IMR-90 (cell line): ENCODE measurements around the gene ACOT12. TPM values are rescaled to one million over a fixed set of nuclear protein-coding genes. Genes with fewer than 3 reads are reported as not detected.

Experiments used
- ATAC-seq: fragments of 200-7000 bp; cut with Tn5 transposase; 2 replicates; pipeline ENCODE4 v1.9.1; 2020; ENCODE audit warnings: low read depth, mild to moderate bottlenecking, moderate library complexity
- BruUV-seq: library from RNA; stranded (reverse); fragments of 400-500 nt; replicated peaks from 2 replicates; lab custom pipeline; 2021; lab: Mats Ljungman, UMichigan
- CTCF ChIA-PET: fragments of 300-600 bp; formaldehyde crosslinking; extraction: SDS; loops from one replicate; lab custom pipeline; 2021; ENCODE audit warnings: antibody characterized with exemption; lab: Yijun Ruan, JAX
- POLR2A ChIA-PET: fragments of 300-600 bp; sonication (Branson Sonifier 250); formaldehyde crosslinking; loops from one replicate; lab custom pipeline; 2022; ENCODE audit warnings: antibody characterized with exemption; ENCODE audit not compliant: unreplicated experiment; lab: Charles Lee
- DNase-seq: peaks from one replicate; pipeline ENCODE4 v3.0.0; 2013
- H2AFZ ChIP-seq: replicated peaks from 2 replicates; pipeline ENCODE3; 2013; ENCODE audit warnings: low read length, mild to moderate bottlenecking; ENCODE audit not compliant: poor library complexity
- H2AK5ac ChIP-seq: 2 replicates; pipeline ENCODE4 v1.6.1; 2013; ENCODE audit warnings: low read depth, low read length, inconsistent platforms
- H2AK9ac ChIP-seq: replicated peaks from 2 replicates; pipeline ENCODE3; 2013; ENCODE audit warnings: mild to moderate bottlenecking, low read depth, low read length, moderate library complexity; ENCODE audit not compliant: poor library complexity
- H2BK120ac ChIP-seq: 2 replicates; pipeline ENCODE4 v1.6.1; 2013; ENCODE audit warnings: low read depth, low read length, inconsistent platforms
- H2BK15ac ChIP-seq: 3 replicates; pipeline ENCODE4 v1.6.1; 2013; ENCODE audit warnings: low read depth, low read length, inconsistent platforms
- H2BK20ac ChIP-seq: 2 replicates; pipeline ENCODE4 v1.6.1; 2013; ENCODE audit warnings: low read depth, mild to moderate bottlenecking, inconsistent platforms, low read length, moderate library complexity
- H2BK5ac ChIP-seq: 2 replicates; pipeline ENCODE4 v1.6.1; 2013; ENCODE audit warnings: mild to moderate bottlenecking, low read depth, low read length, inconsistent platforms; ENCODE audit not compliant: poor library complexity, severe bottlenecking
- H3K14ac ChIP-seq: replicated peaks from 2 replicates; pipeline ENCODE4 v1.6.1; 2013; ENCODE audit warnings: low read depth, low read length, inconsistent platforms
- H3K18ac ChIP-seq: 2 replicates; pipeline ENCODE4 v1.6.1; 2013; ENCODE audit warnings: low read depth, low read length, control low read depth
- H3K23ac ChIP-seq: 2 replicates; pipeline ENCODE4 v1.6.1; 2013; ENCODE audit warnings: low read depth, low read length, inconsistent platforms
- H3K27ac ChIP-seq: 2 replicates; pipeline ENCODE4 v1.5.1; 2013; ENCODE audit warnings: mild to moderate bottlenecking, control low read depth, low read length; ENCODE audit not compliant: insufficient read depth
- H3K27me3 ChIP-seq: 2 replicates; pipeline ENCODE4 v1.6.1; 2013; ENCODE audit warnings: low read length; ENCODE audit not compliant: control insufficient read depth, insufficient read depth
- H3K36me3 ChIP-seq: 2 replicates; pipeline ENCODE4 v1.6.1; 2013; ENCODE audit warnings: low read length, mixed read lengths; ENCODE audit not compliant: control insufficient read depth, insufficient read depth
- H3K4ac ChIP-seq: 2 replicates; pipeline ENCODE4 v1.6.1; 2013; ENCODE audit warnings: low read depth, low read length, inconsistent platforms
- H3K4me1 ChIP-seq: 2 replicates; pipeline ENCODE4 v1.6.1; 2013; ENCODE audit warnings: low read length, mixed read lengths; ENCODE audit not compliant: control insufficient read depth, insufficient read depth
- H3K4me2 ChIP-seq: 2 replicates; pipeline ENCODE4 v1.6.1; 2013; ENCODE audit warnings: low read depth, mild to moderate bottlenecking, control low read depth, low read length, moderate library complexity
- H3K4me3 ChIP-seq: 2 replicates; pipeline ENCODE4 v1.5.1; 2013; ENCODE audit warnings: low read depth, mild to moderate bottlenecking, control low read depth, low read length, moderate library complexity; ENCODE audit not compliant: insufficient read depth
- H3K56ac ChIP-seq: 2 replicates; pipeline ENCODE4 v1.6.1; 2013; ENCODE audit warnings: low read length, inconsistent platforms; ENCODE audit not compliant: insufficient read depth; ENCODE audit errors: extremely low read depth
- H3K79me1 ChIP-seq, 2 experiments: 2 replicates each; pipeline ENCODE4 v1.6.1; 2013; ENCODE audit warnings: low read length in 2 of 2, inconsistent platforms in 1 of 2, low read depth in 1 of 2
- H3K9ac ChIP-seq: 2 replicates; pipeline ENCODE4 v1.6.1; 2013; ENCODE audit warnings: low read depth, low read length, control low read depth
- H3K9me1 ChIP-seq: 2 replicates; pipeline ENCODE4 v1.6.1; 2013; ENCODE audit warnings: low read length, inconsistent platforms; ENCODE audit not compliant: insufficient read depth
- H3K9me3 ChIP-seq: 2 replicates; pipeline ENCODE4 v1.6.1; 2013; ENCODE audit warnings: low read length; ENCODE audit not compliant: control insufficient read depth, insufficient read depth
- H4K20me1 ChIP-seq: 2 replicates; pipeline ENCODE4 v1.6.1; 2013; ENCODE audit warnings: low read length, inconsistent platforms; ENCODE audit not compliant: insufficient read depth
- H4K5ac ChIP-seq: 2 replicates; pipeline ENCODE4 v1.6.1; 2013; ENCODE audit warnings: mild to moderate bottlenecking, low read depth, low read length, control low read depth
- H4K8ac ChIP-seq, 2 experiments: 2 replicates each; pipeline ENCODE4 v1.6.1; 2013; ENCODE audit warnings: low read depth in 2 of 2, low read length in 2 of 2, control low read depth in 1 of 2, inconsistent platforms in 1 of 2
- H4K91ac ChIP-seq: 2 replicates; pipeline ENCODE4 v1.6.1; 2013; ENCODE audit warnings: low read depth, low read length, inconsistent platforms; ENCODE audit not compliant: insufficient read depth
- MAFK ChIP-seq: IDR thresholded peaks from 2 replicates; pipeline ENCODE4 v1.6.1; 2012; ENCODE audit warnings: low read depth, low read length, improper control_type of control experiment
- MAZ ChIP-seq: IDR thresholded peaks from 2 replicates; pipeline ENCODE4 v1.6.1; 2012; ENCODE audit warnings: low read depth, mild to moderate bottlenecking, low read length, improper control_type of control experiment, moderate library complexity, borderline replicate concordance
- NFE2L2 ChIP-seq: fragments of 150-350 bp; IDR thresholded peaks from 2 replicates; pipeline ENCODE4 v1.6.1; 2016; ENCODE audit warnings: low read depth, mild to moderate bottlenecking, low read length
- WGBS, 2 experiments: methylation state at CpG; one replicate each; pipeline versions ENCODE4 v1.1.5 to v1.1.7; 2013; ENCODE audit warnings: missing lambda C conversion rate in 2 of 2; ENCODE audit not compliant: insufficient read length in 1 of 2; ENCODE audit errors: extremely low coverage in 2 of 2; 5-methylcytosine and 5-hydroxymethylcytosine counted together
- dilution Hi-C: fragments of 300-500 bp; cut with HindIII; formaldehyde crosslinking; loops from one replicate; pipeline ENCODE4 v1.14.3; 2018; ENCODE audit warnings: low sequenced_read_pairs; ENCODE audit not compliant: unreplicated experiment
- in situ Hi-C: fragments of 300-500 bp; cut with MboI; formaldehyde crosslinking; loops from 3 replicates; pipeline ENCODE4 v1.14.3; 2019; ENCODE audit warnings: low sequenced_read_pairs, inconsistent platforms, mixed read lengths
- intact Hi-C: fragments of 100-400 bp; cut with micrococcal nuclease; formaldehyde crosslinking; loops from 2 replicates; pipeline ENCODE4 v1.10.0; 2022
- polyA plus RNA-seq, 3 experiments: library from polyadenylated mRNA; depleted of rRNA; stranded (reverse); fragments of >200 nt; gene quantifications; 2 replicates each; pipeline ENCODE4 v1.2.3, GENCODE V29; 2012; ENCODE audit warnings: low replicate concordance in 1 of 3
- total RNA-seq: library from RNA; depleted of rRNA; stranded (reverse); fragments of >200 nt; gene quantifications from 2 replicates; pipeline ENCODE4 v1.2.3, GENCODE V29; 2012
- TF ChIP-seq, protein P1 (sequence below): fragments of 150-350 bp; IDR thresholded peaks from 2 replicates; pipeline ENCODE4 v1.6.1; 2016; ENCODE audit warnings: low read depth, mild to moderate bottlenecking, low read length, moderate library complexity, borderline replicate concordance
- TF ChIP-seq, protein P2 (sequence below): conservative IDR thresholded peaks from 2 replicates; pipeline ENCODE4 v1.5.1; 2012; ENCODE audit warnings: mild to moderate bottlenecking, low read depth, low read length, improper control_type of control experiment

Gene ACOT12
- total and polyA plus RNA-seq, 2 of the 4 experiments (the other 2 are of a cell fraction), result not detected

DNA sequence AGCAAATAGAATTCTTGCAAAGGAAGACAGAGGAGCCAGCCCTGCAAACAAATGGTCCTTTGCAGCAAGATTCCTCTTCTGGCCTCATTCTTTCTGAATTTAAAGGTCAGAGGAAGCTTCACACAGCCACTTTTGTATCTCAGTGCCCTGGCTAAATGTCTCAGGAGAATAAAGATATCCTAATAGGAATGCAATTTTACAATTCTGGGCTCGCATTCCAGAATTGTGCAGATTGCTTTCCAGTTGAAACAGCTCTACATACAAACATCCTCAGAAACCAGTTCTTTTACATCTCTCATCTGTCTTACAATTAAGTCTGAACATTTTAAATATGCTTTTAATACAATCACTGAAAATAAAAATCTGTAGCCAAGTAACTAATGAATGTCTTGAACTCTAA is 14.6 kb upstream of the ACOT12 start:
- no peaks in the 10 kb centered on the region; the same call in 1 of the 2 replicates for H3K4me1 ChIP-seq
- in situ Hi-C loops, result no loop called here

More for the DNA sequence above, 14.6 kb upstream of the ACOT12 start:
- H4K5ac ChIP-seq, result no peak overlapping the region
- no TSS peak for BruUV-seq
- H3K36me3 ChIP-seq, result no peaks in the 10 kb centered on the region
- no peak overlapping the region for H2AK9ac ChIP-seq
- no peak for DNase-seq
- H3K14ac ChIP-seq, result peak overlapping the region; percentile 52
- no peak overlapping the region for H3K18ac ChIP-seq
- H4K20me1 ChIP-seq, result no peaks in the 10 kb centered on the region
- no peak overlapping the region for H4K8ac ChIP-seq
- POLR2A ChIA-PET, result no interaction called here
- H3K4ac ChIP-seq, result no peak overlapping the region
- no peak overlapping the region for H3K4me3 ChIP-seq
- H3K27ac ChIP-seq, result no peak overlapping the region
- H2BK5ac ChIP-seq, result no peak overlapping the region
- WGBS, 2 experiments, result no CpG with 5 or more reads among the region's 1 CpG
- H2AFZ ChIP-seq, result no peak overlapping the region
- no peak overlapping the region for H3K56ac ChIP-seq
- CTCF ChIA-PET, result interaction anchor here (1.3 kb wide), 1 partner anchor 11 kb away, joined by 3 read pairs; no protein-coding TSS in a partner anchor
- intact Hi-C loops (no loop called here), dilution Hi-C loops (no loop called here)
- H2BK20ac ChIP-seq, result no peak overlapping the region
- no peak overlapping the region for H2AK5ac ChIP-seq
- no peak overlapping the region for H2BK15ac ChIP-seq
- TF ChIP-seq, protein P1, sequence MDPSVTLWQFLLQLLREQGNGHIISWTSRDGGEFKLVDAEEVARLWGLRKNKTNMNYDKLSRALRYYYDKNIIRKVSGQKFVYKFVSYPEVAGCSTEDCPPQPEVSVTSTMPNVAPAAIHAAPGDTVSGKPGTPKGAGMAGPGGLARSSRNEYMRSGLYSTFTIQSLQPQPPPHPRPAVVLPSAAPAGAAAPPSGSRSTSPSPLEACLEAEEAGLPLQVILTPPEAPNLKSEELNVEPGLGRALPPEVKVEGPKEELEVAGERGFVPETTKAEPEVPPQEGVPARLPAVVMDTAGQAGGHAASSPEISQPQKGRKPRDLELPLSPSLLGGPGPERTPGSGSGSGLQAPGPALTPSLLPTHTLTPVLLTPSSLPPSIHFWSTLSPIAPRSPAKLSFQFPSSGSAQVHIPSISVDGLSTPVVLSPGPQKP, result no peak
- no peak for TF ChIP-seq NFE2L2
- TF ChIP-seq MAFK, result no peak
- TF ChIP-seq, protein P2, sequence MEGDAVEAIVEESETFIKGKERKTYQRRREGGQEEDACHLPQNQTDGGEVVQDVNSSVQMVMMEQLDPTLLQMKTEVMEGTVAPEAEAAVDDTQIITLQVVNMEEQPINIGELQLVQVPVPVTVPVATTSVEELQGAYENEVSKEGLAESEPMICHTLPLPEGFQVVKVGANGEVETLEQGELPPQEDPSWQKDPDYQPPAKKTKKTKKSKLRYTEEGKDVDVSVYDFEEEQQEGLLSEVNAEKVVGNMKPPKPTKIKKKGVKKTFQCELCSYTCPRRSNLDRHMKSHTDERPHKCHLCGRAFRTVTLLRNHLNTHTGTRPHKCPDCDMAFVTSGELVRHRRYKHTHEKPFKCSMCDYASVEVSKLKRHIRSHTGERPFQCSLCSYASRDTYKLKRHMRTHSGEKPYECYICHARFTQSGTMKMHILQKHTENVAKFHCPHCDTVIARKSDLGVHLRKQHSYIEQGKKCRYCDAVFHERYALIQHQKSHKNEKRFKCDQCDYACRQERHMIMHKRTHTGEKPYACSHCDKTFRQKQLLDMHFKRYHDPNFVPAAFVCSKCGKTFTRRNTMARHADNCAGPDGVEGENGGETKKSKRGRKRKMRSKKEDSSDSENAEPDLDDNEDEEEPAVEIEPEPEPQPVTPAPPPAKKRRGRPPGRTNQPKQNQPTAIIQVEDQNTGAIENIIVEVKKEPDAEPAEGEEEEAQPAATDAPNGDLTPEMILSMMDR, result no peak
- no peak for TF ChIP-seq MAZ
- H4K91ac ChIP-seq, result no peak overlapping the region
- no peak overlapping the region for H3K9ac ChIP-seq
- no peak overlapping the region for H2BK120ac ChIP-seq
- H3K9me1 ChIP-seq, result 0 out of 2 replicates have a peak, but pooled peaks cover 3% of the 10 kb centered on the region
- H3K9me3 ChIP-seq, result no peaks in the 10 kb centered on the region
- no peaks in the 10 kb centered on the region for H3K79me1 ChIP-seq
- ATAC-seq, result peak; percentile 65
- H3K27me3 ChIP-seq, result no peaks in the 10 kb centered on the region
- peak overlapping the region; percentile 59; the same call in 1 of the 2 replicates for H3K23ac ChIP-seq
- H3K4me2 ChIP-seq, result no peak overlapping the region
